Common myeloid progenitor, CD34-positive (primary cell): ENCODE measurements around the gene CPLANE1.
A peak's percentile ranks its signal among the peaks of the same experiment; 100 is the strongest.

ENCODE experiments used
- CTCF ChIA-PET: fragments of 350-600 bp; sonication (Branson Sonifier 250); formaldehyde crosslinking; loops from one replicate; lab custom pipeline; 2021; ENCODE audit warnings: antibody characterized with exemption; lab: Charles Lee
- POLR2A ChIA-PET: fragments of 350-600 bp; sonication (Branson Sonifier 250); formaldehyde crosslinking; loops from one replicate; lab custom pipeline; 2021; ENCODE audit warnings: antibody characterized with exemption; lab: Charles Lee
- DNase-seq, 3 donors: peaks; one replicate each; pipeline versions ENCODE4 v3.0.0 to v3.0.0-alpha.2; 2013
- H3K27ac ChIP-seq, 2 experiments: 1 replicate in 1 of 2; 2 replicates in 1 of 2; pipeline ENCODE4 v1.7.0; 2013; ENCODE audit warnings: inconsistent platforms in 2 of 2, low read length in 2 of 2, mild to moderate bottlenecking in 2 of 2, low read depth in 1 of 2, moderate library complexity in 1 of 2; ENCODE audit not compliant: severe bottlenecking in 2 of 2, insufficient read depth in 1 of 2, poor library complexity in 1 of 2
- H3K27me3 ChIP-seq, 5 experiments: replicated peaks in 2 of 5; 1 replicate in 3 of 5; 2 replicates in 2 of 5; pipeline versions ENCODE4 v1.6.1 to v1.7.0; 2013; ENCODE audit warnings: low read length in 4 of 5, mild to moderate bottlenecking in 2 of 5, moderate library complexity in 2 of 5, inconsistent platforms in 1 of 5; ENCODE audit not compliant: insufficient read depth in 5 of 5, control insufficient read depth in 4 of 5
- H3K36me3 ChIP-seq, 4 experiments: 1 replicate in 2 of 4; 2 replicates in 2 of 4; pipeline versions ENCODE4 v1.6.1 to v1.7.0; 2013; ENCODE audit warnings: low read length in 3 of 4, control low read depth in 1 of 4, mild to moderate bottlenecking in 1 of 4; ENCODE audit not compliant: control insufficient read depth in 4 of 4, insufficient read depth in 4 of 4
- H3K4me1 ChIP-seq, 4 experiments: 1 replicate in 3 of 4; 2 replicates in 1 of 4; pipeline versions ENCODE4 v1.6.1 to v1.7.1; 2013; ENCODE audit warnings: low read length in 3 of 4, mild to moderate bottlenecking in 3 of 4, control low read depth in 1 of 4, inconsistent platforms in 1 of 4, moderate library complexity in 1 of 4; ENCODE audit not compliant: control insufficient read depth in 4 of 4, insufficient read depth in 4 of 4; ENCODE audit errors: control extremely low read depth in 1 of 4
- H3K4me3 ChIP-seq, 7 experiments: 1 replicate in 4 of 7; 2 replicates in 3 of 7; pipeline versions ENCODE4 v1.5.1 to v1.7.0; 2013; ENCODE audit warnings: mild to moderate bottlenecking in 7 of 7, low read length in 6 of 7, moderate library complexity in 6 of 7, inconsistent platforms in 2 of 7, low read depth in 2 of 7, control low read depth in 1 of 7; ENCODE audit not compliant: insufficient read depth in 4 of 7, control insufficient read depth in 1 of 7; ENCODE audit errors: extremely low read depth in 1 of 7
- H3K9me3 ChIP-seq, 5 experiments: 1 replicate in 4 of 5; 2 replicates in 1 of 5; pipeline versions ENCODE4 v1.6.1 to v1.7.1; 2013; ENCODE audit warnings: low read length in 4 of 5, mild to moderate bottlenecking in 2 of 5, inconsistent platforms in 1 of 5, low read depth in 1 of 5, moderate library complexity in 1 of 5; ENCODE audit not compliant: control insufficient read depth in 4 of 5, insufficient read depth in 2 of 5; ENCODE audit errors: control extremely low read depth in 1 of 5
- WGBS: methylation state at CpG from one replicate; pipeline ENCODE4 v1.1.5; 2013; ENCODE audit not compliant: insufficient coverage; 5-methylcytosine and 5-hydroxymethylcytosine counted together

CPLANE1 gene

GRCh38 chr5:37255774-37256358 is 6.7 kb upstream of the CPLANE1 start:
- H3K9me3 ChIP-seq = peaks cover 0 to 10% (median 3%) of the 10 kb centered on the region in 5 experiments
- H3K27me3 ChIP-seq = no peaks in the 10 kb centered on the region
- DNase-seq = no peak
- no peak overlapping the region for H3K4me3 ChIP-seq
- ChIA-PET POLR2A (no interaction called here), CTCF (interaction anchor here (0.6 kb wide), 1 partner anchor 42 kb away, joined by 4 read pairs; no protein-coding TSS in a partner anchor)
- no CpG with 5 or more reads among the region's 4 CpGs for WGBS
- H3K27ac ChIP-seq = no peak overlapping the region
- H3K36me3 ChIP-seq = no peaks in the 10 kb centered on the region
- H3K4me1 ChIP-seq = no peaks in the 10 kb centered on the region

DNA sequence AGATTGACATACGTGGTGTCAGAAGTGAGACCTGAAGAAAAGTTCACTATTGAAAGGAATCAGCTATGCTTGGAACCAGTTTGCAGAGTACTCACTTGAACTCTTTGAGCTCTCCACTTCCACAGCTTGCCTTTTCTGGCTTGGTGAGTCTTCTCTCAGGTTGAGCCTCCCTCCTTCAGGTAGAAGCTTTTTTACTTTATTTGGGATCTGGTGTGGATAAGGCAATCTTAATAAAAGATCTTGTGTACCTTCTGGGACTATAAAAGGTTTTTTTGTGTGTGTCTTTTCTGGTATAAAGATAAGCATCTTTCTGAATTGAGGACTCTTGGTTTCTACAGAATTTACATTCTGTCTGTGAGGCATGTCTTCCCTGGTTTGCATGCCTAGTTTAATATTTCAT is 5.4 kb upstream of the CPLANE1 start:
- Histone ChIP-seq H3K36me3 (no peaks in the 10 kb centered on the region), H3K4me3 (no peak overlapping the region), H3K9me3 (peaks cover 0 to 10% (median 3%) of the 10 kb centered on the region in 5 experiments), H3K4me1 (peaks cover 0 to 4% (median 3%) of the 10 kb centered on the region in 4 experiments), H3K27ac (no peak overlapping the region), H3K27me3 (no peaks in the 10 kb centered on the region)
- DNase-seq = peak in 1 of 3 donors; percentile 9
- ChIA-PET POLR2A (no interaction called here), CTCF (no interaction called here)
- no CpG with 5 or more reads among the region's 1 CpG for WGBS

DNA sequence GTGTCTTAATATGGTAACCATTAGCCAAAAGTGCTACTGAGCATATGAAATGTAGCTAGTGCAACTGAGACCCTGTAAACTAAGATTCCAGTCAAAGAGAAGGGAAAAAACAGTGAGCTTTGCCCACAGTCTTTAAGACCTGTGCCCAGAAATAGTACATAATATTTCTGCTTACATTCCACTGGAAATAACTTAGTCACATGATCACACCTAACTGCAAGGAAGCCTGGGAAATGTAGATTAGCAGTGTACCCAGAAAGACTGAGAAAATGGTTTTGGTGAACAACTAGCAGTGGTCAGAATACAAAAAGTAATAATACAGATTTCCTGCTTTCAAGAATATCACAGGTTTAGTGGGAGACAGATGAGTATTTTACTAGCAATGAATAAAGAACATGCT is 2.5 kb upstream of the CPLANE1 start:
- POLR2A ChIA-PET = no interaction called here
- CTCF ChIA-PET = no interaction called here
- Histone ChIP-seq H3K4me3 (no peak overlapping the region), H3K27ac (no peak overlapping the region), H3K27me3 (no peaks in the 10 kb centered on the region), H3K36me3 (no peaks in the 10 kb centered on the region), H3K9me3 (peaks cover 0 to 10% (median 3%) of the 10 kb centered on the region in 5 experiments), H3K4me1 (peaks cover 0 to 20% (median 10%) of the 10 kb centered on the region in 4 experiments)
- peak in 1 of 3 donors; percentile 29 for DNase-seq

DNA sequence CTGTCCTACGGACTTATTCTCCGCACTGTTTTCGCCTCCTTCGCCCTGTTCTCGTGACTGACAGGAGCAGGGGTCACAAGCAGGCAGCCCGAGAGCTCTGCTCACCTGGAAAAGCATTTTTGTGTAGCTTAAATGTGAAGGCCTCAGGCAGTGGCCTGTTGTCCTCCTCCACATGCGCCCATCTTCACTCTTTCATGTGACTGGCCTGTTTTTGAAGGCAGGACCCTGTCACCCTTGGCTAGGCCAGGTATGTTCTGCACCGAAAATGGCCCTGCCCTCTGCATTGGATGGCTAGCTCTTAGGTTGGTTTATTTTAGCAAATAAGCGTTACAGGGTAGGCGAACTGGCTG is 614 bp upstream of the CPLANE1 start:
- POLR2A ChIA-PET = no interaction called here
- H3K27ac ChIP-seq = peak overlapping the region; percentile 85 to 92
- no peaks in the 10 kb centered on the region for H3K27me3 ChIP-seq
- H3K9me3 ChIP-seq = peaks cover 0 to 10% (median 3%) of the 10 kb centered on the region in 5 experiments
- no peak for DNase-seq
- CTCF ChIA-PET = interaction anchor here (1.0 to 1.9 kb wide), 3 partner anchors 10 to 55 kb away, joined by 3 to 5 read pairs (median 4); no protein-coding TSS in a partner anchor
- 78% methylated on average over 10 of the region's 10 CpGs for WGBS
- peaks cover 0 to 20% (median 10%) of the 10 kb centered on the region in 4 experiments for H3K4me1 ChIP-seq
- peak overlapping the region; percentile 21 to 92 (median 74) for H3K4me3 ChIP-seq
- no peaks in the 10 kb centered on the region for H3K36me3 ChIP-seq

DNA sequence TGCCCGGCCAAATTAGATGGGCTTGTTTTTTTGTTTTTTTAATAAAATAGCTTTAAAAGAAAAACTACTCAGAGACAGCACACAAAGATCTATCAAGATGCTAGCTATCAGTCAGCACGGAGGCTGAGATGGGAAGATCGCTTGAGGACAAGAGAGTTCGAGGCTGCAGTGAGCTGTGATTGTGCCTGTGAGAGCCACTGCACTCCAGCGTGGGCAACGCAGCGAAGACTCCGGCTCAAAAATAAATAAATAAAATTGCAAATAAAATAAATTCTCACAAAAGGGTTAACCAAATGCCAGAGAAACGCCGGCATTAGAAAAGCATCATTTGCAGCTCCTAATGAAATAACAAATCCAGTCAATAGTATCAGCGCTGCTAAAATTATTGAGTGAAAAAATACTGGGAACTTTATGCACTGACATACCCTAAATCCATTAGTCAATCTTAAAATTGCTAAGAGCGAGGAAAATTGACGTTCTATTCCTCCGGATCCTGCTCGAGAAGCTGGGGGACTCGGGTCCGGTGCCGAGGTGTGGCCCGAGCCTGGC is 681 bp downstream of the CPLANE1 start:
- Histone ChIP-seq H3K4me1 (peaks cover 0 to 20% (median 10%) of the 10 kb centered on the region in 4 experiments), H3K36me3 (no peaks in the 10 kb centered on the region), H3K4me3 (peak overlapping the region; percentile 70 to 92 (median 84)), H3K9me3 (no peaks in the 10 kb centered on the region), H3K27me3 (no peaks in the 10 kb centered on the region), H3K27ac (peak overlapping the region; percentile 85 to 92)
- ChIA-PET CTCF (interaction anchor here (0.9 to 1.9 kb wide), 4 partner anchors 9 to 39 kb away, joined by 3 to 5 read pairs (median 4); no protein-coding TSS in a partner anchor), POLR2A (interaction anchor here (0.5 to 0.8 kb wide), 2 partner anchors 13 to 122 kb away, joined by 3 read pairs; partner anchors contain the start of gene NUP155)
- DNase-seq = peak in 1 of 3 donors; percentile 22
- 4% methylated on average over 7 of the region's 19 CpGs for WGBS

DNA sequence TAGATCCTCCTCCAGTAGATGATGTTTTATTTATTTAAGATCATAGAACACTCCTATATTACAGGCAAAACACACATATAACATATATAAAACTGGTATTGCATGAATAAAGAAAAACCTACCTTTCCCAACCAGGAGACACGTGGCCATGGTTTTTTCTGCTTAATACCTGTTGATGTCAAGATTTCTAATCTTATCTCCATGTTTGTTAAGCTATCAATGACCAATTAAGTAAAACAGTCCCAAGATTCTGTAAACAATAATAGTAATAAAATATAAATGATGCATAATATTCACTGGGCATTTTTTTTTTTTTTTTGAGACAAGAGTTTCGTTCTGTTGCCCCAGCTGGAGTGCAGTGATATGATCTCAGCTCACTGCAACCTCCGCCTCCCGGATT is 1.7 kb downstream of the CPLANE1 start:
- H3K36me3 ChIP-seq = peaks cover 0 to 3% (median 1%) of the 10 kb centered on the region in 4 experiments
- peaks cover 0 to 20% (median 10%) of the 10 kb centered on the region in 4 experiments for H3K4me1 ChIP-seq
- WGBS = 94% methylated on average over 3 of the region's 4 CpGs
- no peaks in the 10 kb centered on the region for H3K9me3 ChIP-seq
- H3K27me3 ChIP-seq = no peaks in the 10 kb centered on the region
- H3K27ac ChIP-seq = no peak overlapping the region
- CTCF ChIA-PET = no interaction called here
- POLR2A ChIA-PET = no interaction called here
- DNase-seq = no peak
- H3K4me3 ChIP-seq = no peak overlapping the region

DNA sequence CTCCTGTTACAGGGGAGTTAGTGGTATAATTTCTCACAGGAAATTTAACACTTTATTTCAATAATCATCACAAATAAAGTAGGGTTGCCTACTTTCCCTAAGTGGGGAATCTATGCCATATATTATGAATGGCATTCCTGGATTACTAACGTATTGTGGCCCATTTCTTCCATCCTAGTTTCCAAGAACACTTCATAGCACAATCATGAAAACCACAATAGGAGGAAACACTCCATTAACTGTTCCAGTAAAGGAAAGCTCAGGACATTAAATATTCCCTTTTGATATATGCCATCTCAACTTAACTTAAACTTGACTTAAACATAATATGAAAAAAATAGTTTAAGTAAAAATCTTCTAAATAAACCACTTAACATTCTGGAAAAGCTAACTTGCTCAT is 2.1 kb downstream of the CPLANE1 start:
- Histone ChIP-seq H3K27me3 (no peaks in the 10 kb centered on the region), H3K9me3 (no peaks in the 10 kb centered on the region), H3K4me3 (no peak overlapping the region), H3K36me3 (peaks cover 0 to 3% (median 1%) of the 10 kb centered on the region in 4 experiments), H3K27ac (no peak overlapping the region), H3K4me1 (peaks cover 0 to 20% (median 10%) of the 10 kb centered on the region in 4 experiments)
- ChIA-PET POLR2A (no interaction called here), CTCF (no interaction called here)
- DNase-seq = no peak
- WGBS = no CpG with 5 or more reads among the region's 1 CpG
